Fibroblast of pulmonary artery (primary cell): ENCODE measurements around the gene SELENOT.
A peak's percentile ranks its signal among the peaks of the same experiment; 100 is the strongest.

Experiments used
- DNase-seq: peaks from one replicate; pipeline ENCODE4 v3.0.0-alpha.2; 2010; ENCODE audit warnings: low read depth
- H3K4me3 ChIP-seq: replicated peaks from 2 replicates; pipeline ENCODE4 v1.5.1; 2011; ENCODE audit warnings: low read depth, mild to moderate bottlenecking, control low read depth, low read length, moderate library complexity
- CTCF ChIP-seq: IDR thresholded peaks from 2 replicates; pipeline ENCODE4 v1.5.1; 2011; ENCODE audit warnings: mild to moderate bottlenecking, control low read depth, low read length, inconsistent platforms; ENCODE audit errors: missing control alignments

Gene SELENOT

DNA sequence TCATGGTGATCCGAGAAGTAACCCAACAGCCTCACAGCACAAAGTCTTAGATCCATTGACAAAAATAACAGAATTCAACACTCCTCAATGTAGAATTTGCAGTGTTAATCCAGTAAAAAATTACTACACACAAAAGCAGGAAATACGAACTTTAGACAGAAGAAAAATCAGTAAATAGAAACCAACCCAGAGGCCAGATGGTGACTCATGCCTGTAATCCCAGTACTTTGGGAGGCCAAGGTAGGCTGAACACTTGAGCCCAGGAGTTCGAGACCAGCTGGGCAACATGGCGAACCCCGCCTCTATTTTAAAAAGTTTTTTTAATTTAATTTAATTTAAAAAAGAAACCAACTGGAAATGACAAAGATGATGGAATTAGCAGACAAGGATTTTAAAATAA lies 36.1 kb downstream of the SELENOT start:
- no peak for TF ChIP-seq CTCF
- no peak overlapping the region for H3K4me3 ChIP-seq
- peak; percentile 8 for DNase-seq

GRCh38 chr3:150640256-150640655 lies 37.1 kb downstream of the SELENOT start:
- no peak for DNase-seq
- H3K4me3 ChIP-seq = no peak overlapping the region
- no peak for TF ChIP-seq CTCF

- DNase-seq = no peak
- TF ChIP-seq CTCF = no peak
These were observed 50.0 kb downstream of the SELENOT start for GRCh38 chr3:150653110-150653561.

DNA sequence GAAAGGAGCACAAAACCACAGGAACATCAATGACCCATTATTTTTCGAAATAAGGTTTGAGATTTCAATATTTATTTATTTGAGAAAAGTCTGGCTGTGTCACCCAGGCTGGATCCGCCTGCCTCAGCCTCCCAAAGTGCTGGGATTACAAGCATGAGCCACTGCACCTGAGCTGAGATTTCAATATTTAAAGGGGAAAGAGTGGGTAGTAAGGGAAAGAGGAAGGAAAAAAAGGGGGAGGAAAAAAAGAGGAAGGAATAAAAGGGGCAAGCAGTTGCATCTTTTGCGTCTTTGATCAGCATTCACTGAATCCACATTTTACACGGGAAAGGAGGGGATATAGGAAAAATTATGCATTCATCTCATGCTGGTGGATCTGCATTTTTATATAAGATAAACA lies 53.2 kb downstream of the SELENOT start:
- no peak overlapping the region for H3K4me3 ChIP-seq
- no peak for DNase-seq
- TF ChIP-seq CTCF = no peak

More at GRCh38 chr3:150653110-150653561, 50.0 kb downstream of the SELENOT start:
- no peak overlapping the region for H3K4me3 ChIP-seq

- H3K4me3 ChIP-seq = no peak overlapping the region
- TF ChIP-seq CTCF = no peak
- no peak for DNase-seq
These were observed 59.5 kb downstream of the SELENOT start for GRCh38 chr3:150662410-150663200.

GRCh38 chr3:150663461-150663860 lies 60.3 kb downstream of the SELENOT start:
- TF ChIP-seq CTCF = no peak
- no peak for DNase-seq
- H3K4me3 ChIP-seq = no peak overlapping the region

DNA sequence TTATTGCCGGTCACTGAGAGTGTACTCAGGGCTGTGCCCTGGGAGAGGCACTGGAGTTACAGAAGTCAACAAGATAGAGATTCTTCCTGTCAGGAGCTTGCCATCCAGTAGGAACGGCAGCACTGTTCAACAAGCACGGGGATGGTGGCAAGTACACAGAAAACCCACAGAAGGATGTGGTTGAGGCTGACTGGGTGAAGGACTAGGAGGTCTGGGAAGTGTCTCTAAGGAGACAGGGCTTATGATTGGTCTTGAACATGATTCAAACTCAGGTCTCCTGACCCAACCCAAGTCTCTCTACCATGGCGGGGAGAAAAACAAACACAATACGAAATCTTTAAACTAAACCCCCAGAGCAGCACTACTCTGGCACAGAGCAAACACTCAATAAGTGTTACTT lies 63.0 kb downstream of the SELENOT start:
- no peak for TF ChIP-seq CTCF
- no peak for DNase-seq
- H3K4me3 ChIP-seq = no peak overlapping the region
